Hippocampal formation (tissue), 2 donors: ENCODE results near the gene FOXF1.

Experiments
- DNase-seq, 2 donors: peaks; one replicate each; lab custom pipeline; 2025; lab: John Stamatoyannopoulos, UW

The FOXF1 gene

DNA sequence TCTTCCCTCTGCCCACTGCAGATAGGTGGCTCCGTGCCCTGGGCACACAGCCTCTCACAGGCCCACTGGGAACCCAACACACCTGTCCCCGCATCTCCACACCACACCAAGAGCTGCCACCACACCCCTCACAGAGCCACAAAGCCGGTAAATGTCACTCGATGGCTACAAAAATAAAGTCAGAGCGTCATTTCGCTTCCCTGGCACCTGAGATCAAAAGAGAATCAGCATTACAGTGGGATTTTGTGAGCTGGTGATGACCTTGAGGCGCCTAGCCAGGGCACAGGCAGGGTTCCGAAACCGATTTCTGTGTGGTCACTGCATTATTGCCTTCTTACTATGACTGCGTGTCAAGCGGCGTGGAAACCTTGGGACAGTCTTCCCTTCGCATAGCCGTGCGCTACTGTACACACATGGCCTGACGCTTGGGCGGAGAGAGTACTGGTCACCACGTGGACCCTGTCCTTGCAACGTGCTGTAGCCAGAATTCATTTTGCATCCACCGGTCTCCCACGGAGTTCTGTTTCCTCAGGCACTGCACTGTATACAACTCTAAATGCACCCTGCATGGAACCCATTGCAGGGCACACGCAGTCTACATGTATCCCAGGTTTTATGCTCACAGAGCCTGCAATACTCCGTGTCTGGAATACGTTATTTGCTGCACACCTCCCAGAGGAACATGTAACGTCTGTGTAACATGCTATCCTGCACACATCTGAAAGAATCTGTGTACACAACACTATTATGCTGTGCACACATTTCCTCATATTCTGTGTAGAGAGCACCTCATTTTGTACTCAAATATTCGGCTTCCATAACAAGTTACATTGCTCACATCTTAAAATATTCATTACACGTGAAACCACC, 5.8 kb upstream of the FOXF1 start:
- DNase-seq = no peak

DNA sequence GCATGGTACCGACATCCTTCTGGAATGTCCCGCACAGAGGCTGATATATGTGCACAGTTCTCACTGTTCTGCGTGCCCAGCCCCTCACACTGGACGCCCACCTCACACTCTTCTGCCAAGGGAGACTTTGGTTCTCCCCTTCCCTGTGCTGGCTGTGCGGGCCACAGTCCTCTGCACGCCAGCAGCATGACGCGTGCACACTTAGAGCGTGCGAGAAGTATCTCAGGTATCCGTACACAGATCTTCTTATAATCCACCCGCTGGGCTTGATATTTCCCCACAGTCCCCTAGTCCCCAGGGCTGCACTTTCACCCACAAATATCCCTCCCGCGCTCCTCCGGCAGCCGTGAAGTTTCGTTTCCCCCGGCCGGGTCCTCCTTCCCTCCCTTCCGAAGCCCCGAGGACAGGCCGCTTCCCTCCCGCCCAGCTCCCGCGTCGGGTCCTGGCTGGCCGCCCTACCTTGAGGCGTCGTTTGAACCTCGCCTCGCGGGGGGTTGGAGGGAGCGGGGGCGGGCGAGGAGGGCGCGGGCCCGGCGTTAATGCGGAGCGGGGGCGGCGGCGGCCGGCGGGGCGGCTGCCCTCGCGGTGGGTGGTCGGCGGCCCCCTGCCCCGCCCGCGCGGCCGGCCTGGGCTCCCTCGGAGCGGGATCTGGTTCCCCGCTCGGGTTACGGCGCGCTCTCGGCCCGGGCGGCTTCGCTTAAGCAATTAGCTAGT, 5.0 kb upstream of the FOXF1 start:
- DNase-seq = no peak

DNA sequence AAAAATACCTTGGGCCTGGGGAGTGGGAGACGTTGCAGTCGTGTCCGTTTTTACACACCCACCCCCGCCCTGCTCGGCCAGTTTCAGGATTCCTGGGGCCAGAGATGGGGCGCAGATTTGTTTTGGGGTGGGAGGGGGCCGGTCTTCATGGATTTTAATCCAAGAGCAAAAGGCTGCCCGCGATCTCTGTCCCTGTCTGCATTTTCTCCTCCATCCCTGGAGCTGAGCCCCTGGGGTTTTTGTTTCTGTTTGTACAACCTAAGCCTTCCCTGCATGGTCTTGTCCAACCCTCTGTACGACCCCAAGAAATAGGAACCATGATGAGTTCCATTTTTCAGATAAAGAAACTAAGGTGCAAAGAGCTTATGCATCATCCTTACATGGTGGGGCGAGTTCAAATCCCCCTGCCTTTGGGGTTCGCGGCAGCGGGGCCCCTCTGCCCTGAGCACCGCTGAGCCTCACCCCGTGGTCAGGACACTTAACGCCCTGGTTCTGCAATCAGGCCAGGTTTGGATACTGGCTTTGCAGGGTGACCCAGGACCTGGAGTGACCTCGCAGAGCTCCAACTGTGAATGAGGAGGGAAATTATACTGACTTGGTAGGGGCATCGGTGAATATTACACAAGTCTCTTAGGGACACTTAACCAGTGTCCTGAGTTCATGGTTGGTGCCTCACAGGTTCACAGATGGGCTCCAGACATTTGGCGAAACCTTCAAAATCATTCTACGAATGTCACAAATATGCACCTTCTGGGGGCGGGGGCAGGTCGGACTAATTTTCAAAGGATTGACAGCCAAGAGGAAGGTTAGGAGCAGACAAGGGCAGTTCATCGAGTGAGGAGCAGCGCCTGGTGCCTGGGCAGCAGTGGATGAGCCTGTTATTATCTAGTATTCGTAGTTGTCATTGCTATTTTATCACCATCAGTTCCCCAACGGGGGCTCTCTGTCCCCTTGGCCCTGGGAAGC, 4.1 kb upstream of the FOXF1 start:
- DNase-seq = no peak

- DNase-seq = no peak
Observed at GRCh38 chr16:86507173-86508027, 2.9 kb upstream of the FOXF1 start.

DNA sequence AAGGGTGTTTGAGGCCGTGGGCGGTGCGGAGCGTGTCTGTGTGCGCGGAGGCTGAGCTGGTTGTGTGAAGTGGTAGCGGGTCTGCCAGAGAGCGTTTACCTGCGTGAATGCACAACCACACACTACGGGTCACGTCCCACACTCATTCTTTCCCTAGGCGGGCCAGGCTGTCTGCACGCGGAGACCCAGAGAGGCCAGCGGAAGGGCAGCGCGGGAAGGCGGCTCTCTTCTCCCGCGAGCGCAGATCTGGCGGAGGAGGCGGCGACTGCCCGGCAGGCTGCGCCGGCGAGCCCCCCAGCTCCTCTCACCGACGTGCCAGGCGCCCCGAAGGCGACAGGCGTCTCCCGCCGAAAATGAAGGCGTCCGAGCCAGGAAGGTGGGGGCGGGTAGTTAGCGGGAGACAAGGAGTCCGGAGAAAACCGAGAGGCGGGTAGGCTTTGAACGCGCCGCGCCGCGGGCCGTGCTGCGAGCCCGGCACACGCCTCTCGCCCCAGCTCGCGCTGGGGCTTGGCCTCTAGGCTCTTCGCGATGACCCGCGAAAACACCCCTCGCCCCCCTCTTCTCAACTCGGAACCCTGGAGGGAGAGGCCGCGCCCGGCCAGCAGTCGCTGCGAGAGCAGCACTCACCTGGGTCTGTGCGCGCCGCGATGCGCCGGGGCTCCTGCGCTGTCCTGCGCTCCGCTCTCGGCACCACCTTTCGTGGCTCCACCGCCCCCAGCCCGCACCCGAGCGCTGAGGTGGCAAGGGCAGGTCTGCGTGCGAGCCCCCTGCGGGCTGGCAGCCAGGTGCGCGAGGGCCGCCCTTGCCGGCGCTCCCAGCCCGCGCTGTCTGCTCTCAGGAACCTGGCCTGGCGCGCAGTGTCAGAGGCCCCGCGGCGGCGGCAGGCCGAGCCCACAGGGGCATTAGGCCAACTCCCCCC, 2.0 kb upstream of the FOXF1 start:
- no peak for DNase-seq

DNA sequence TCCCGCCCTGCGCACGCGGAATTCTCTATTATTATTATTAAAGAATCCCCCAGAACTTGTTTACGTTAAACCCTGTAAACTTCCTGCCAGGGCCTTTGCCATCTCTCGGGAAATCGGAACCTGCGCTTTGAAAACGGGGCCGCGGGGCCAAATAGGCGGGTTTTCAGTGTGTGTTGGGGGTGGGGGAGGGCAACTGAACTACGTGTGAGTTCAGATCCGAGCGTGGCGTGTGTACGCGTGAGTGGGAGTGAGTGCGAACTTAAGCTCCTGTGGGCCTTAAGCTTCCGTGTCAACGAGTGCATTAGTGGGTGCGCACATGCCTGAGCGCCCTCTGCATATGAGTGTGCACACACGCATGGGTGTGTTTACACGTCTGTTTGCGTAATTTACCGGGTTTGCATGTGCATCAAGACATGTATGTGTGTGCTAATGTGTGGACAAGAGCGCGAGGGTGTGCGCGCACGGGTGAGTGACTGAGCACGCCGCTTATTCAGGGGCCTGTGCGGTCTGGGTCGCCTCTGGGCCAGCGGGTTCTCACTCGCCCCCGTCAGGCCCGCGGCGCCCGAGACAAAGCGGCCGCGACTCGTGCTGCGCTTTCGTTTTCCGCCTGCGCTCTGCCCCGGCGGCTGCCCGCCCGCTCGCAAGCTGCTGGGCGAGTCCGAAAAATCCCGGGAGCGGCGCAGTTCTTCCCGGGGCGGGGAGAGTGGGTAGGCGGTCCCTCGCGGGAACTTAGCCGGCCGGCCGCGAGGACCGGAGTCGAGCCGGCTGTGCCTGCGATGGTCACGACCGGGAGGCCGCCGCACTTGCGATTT, 1.2 kb upstream of the FOXF1 start:
- no peak for DNase-seq

DNA sequence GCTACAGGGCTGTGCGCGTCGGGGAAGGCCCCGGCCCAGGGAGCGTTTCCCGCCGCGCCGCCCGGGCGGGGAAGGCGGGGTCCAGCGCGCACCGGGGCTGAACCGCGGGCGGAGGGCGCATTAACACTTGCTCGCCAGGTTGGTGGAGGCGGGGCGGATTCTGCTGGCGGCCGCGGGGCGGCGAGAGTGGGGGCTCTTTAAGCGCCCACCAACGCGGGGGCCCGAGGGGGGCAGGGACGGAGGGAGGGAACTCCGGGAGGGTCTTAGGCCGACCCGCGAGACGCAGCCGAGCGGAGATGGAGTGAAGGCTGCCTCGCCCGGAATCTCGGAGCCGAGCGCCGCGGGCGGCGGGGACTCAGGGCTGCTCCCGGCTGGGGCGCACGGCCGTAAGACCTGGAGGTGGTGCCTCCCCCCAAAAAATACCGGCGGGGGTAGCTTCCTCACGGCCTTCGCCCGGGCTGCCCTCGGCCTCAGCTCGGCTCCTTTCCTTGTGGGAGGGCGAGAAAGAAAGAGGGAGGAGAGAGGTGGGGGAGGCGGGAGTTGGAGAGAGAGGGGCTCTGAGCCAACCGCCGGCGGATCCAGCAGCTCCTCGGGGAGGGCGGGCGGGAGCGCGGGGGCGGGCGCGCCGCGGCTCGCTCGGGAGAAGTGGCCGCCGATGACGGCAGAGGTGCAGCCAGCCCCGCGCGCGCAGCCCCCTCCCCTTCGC, 415 bp upstream of the FOXF1 start:
- DNase-seq = no peak

GRCh38 chr16:86511317-86512161, 1.2 kb downstream of the FOXF1 start:
- no peak for DNase-seq

DNA sequence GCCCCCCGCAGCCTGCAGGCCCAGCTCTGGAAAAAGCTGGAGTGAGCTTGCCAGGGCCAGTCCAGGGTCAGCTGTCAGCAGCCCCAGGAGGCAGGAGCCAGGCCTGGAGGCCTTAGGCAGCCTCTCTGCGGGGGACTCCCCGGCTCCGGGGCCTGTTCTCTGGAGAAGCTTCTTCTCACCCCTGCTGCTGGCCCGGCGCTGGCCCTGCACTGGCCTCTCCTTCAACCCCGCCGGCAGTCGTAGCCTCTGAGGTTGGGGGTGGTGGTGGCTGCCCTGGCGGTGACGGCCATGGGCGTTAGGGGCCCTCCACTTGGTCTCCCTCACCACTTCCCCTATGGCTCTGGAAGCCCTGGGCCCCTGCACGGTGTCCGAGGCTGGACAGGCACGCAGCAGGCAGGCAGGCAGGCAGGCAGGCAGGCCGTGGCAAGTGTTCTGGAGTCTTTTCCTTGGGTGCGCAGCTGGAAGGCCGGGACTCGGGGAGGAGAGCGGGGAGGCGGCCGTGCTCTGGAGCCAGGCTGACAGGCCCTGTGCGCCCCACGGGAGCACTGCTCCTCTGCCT, 2.1 kb downstream of the FOXF1 start:
- no peak for DNase-seq

- DNase-seq = no peak
Observed at GRCh38 chr16:86512860-86513470, 2.6 kb downstream of the FOXF1 start.

- DNase-seq = no peak
Observed at GRCh38 chr16:86513471-86514277, 3.3 kb downstream of the FOXF1 start.

DNA sequence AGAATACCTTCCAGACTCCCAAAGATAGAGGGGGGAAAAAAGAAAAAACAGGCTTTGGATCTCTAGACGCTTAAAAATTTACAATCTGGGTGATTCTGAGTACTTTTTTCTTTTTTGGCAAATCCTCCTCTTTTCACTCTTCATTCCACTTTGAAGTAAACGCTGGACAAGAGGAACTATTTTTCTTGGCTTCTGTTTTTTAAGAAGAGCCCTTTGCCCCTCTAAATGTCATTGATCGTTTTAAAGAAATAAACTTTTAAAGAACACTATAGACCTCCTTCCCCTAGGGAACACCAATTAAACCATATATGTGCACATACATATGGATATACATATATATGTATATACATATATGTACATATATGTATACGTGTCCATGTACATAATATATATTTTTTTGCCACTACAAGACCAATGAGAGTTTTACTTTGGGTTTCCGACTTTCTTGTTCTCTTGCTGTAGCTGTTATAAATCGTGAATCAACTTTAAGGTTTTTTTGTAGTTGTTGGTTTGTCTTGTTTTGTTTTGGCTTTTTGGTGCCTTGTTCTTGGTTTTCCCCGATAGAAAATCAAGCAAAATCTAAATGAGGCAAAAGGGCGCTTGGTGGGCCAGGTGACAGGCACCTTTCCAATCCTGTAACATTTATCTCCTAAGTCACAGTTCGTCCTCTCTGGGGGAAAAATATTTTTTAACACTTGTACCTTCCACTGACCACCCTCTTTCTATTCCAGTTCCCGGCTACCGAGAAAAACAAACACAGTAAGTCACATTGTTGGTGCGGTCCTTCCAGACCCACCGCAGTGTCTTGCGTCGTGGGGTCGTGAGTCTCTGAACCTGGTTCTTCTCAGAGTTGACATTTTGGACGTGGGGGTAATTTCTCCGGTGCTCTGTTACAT, 4.4 kb downstream of the FOXF1 start:
- no peak for DNase-seq

DNA sequence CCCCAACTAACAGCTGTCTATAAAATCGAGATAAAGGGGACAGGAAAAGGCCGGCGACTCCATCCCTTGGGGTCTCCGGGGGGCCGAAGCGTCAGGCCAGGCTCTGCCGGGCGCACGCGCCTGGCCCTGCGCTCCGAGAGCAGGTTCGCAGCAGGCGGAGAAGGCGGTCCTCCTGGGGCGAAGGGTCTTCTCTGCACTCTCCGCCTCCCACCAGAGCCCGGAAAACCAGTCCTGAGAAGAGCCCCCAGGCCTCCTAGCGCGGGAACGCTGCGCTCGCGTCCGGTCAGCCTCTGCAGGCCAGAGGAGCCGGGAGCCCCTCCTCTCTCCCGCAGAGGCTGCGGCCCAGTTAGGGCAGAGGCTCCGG, 5.1 kb downstream of the FOXF1 start:
- no peak for DNase-seq

- DNase-seq = no peak
Observed at GRCh38 chr16:86515777-86516622, 5.7 kb downstream of the FOXF1 start.
